ENCODE measurements around the gene ZNF609. TPM values are rescaled to one million over a fixed set of nuclear protein-coding genes. Genes with fewer than 3 reads are reported as not detected.

ZNF609 gene
- total RNA-seq, 1 donor from 2014 or later: 21.7 TPM

DNA sequence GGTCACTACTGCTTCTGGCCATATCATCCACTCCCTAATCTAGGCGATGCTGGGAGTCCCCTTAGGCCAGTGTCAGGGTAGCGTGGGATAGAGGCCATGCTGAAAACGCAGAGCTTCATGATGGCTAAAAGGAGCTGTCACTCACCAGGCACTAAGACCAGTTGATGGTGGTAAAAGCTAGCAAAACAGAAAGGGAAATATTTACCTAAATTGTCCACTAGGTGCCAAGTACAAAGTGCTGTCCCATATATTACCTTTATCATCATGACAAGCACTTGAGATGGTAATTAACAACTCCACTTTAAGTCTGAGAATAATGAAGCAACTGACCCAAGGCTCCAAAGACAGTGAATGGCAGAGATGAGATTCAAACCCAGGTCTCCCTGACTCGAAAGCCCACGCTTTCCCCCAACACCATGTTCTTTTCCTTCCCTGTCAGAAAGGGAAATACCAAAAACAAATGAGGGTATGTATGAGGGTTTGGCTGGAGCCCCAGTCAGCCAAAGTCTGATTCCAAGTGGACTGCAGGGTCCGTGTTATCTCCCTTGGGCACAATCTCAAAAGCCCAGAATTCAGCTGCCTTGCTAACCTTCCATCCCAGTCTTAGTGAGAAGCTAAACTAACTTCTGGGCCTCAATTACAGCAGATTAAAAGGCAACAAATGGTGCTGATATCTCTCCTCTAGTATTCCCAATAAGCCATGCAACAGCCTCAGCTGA lies 230.4 kb downstream of the ZNF609 start:
- DNase-seq (ENCODE audit: low read depth, low spot score): no peak

DNA sequence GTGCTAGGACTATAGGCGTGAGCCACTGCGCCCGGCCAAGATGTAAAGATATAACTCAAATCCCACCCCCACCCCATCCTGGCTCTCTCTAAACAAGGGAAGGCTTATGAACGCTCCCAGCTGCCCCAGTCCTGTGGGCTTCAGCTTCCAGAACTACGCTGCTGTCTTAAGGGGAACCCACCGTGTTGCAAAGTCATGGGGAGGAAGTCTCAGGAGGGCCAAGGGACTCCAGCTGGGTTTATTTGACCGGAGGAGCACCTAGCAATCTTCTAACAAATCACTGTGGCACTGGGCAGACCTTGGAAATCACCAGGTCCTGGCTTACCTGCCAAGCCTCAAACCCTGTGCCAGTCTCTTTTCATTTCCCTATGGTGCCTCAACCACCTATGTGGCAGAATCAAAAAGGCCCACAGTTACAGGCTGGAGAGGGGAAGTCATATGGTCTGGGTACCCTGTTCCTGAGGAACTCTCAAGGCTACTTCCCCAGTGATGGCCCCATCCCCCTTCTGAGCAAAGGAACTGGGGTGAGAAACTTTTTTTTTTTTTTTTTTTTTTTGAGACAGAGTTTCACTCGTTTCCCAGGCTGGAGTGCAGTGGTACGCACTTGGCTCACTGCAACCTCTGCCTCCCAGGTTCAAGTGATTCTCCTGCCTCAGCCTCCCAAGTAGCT lies 231.7 kb downstream of the ZNF609 start:
- DNase-seq (ENCODE audit: low read depth, low spot score): no peak

DNA sequence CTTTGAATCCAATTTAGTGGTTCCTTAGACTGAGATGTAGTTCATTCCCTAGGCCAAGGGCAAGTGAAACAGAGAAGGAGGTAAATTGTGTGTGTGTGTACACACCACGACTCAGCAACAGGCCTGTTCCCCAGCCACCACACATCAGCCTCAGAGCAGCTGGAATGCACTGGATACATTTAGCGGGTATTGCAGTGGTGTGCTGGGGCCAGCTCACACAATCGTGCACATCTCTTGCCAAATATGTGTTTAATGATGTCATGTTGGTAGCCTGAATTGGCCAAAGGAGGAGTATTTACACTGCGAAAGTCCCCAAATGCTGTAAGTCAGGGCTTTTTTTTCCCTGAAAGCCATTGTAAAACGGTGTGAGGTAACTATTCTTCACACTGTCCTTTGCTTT lies 232.8 kb downstream of the ZNF609 start:
- no peak for DNase-seq (ENCODE audit: low read depth, low spot score)

DNA sequence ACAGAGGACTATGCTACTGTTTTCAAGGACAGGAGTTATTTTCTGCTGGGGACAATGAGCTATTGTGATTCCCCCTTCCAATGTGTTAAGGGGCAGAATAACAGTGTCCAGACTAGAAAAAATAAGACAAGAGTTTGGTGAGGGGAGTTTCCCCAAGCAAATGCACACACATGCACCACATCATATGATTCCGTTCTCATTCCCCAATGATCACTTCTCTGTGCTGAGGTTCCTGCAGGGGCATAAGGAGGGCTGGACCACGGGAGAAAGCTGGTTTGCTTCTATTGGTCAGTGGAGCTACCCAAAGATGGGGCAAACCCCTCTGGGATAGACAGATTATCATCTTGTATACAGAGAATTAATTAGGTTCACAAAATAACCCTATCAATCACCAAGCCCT lies 234.4 kb downstream of the ZNF609 start:
- DNase-seq (ENCODE audit: low read depth, low spot score): no peak

DNA sequence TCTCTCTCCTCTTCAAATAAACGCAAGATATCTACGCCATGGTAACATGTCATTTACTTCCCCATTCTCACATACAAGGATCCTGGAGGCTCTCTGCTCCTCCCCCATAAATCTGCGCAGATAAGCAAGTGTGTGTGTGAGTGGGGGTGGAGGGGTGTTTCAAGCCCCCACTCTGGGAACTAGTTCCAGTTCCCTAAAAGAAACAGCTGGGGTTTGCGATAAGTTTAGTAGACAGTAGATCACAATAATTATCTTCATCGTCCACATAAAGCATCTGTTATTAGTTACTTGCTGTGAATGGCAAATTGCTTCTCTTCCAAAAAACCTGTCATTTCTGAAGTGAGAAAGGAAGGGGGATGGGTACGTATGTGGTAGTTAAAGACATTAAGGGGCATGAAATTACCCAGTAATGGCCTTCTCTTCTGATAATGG lies 235.2 kb downstream of the ZNF609 start:
- no peak for DNase-seq (ENCODE audit: low read depth, low spot score)

DNA sequence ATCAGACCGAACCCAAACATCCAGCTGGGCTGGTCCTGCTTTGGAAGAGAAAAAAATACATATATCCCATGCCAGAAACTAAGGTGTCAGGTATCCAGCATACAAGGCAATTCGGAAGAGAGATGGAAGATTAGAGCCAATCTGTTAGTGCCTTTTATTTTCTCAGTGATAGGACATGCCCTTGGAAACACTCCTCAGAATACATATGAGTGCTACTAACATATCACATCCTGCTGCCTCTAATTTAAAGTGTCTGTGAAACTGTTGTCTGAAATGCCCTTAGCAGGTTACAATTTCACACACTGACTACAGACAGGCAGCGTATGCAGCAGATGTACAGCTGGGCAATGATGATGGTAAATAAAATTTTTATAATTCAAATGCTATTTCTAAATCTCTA lies 236.1 kb downstream of the ZNF609 start:
- DNase-seq (ENCODE audit: low read depth, low spot score): no peak

DNA sequence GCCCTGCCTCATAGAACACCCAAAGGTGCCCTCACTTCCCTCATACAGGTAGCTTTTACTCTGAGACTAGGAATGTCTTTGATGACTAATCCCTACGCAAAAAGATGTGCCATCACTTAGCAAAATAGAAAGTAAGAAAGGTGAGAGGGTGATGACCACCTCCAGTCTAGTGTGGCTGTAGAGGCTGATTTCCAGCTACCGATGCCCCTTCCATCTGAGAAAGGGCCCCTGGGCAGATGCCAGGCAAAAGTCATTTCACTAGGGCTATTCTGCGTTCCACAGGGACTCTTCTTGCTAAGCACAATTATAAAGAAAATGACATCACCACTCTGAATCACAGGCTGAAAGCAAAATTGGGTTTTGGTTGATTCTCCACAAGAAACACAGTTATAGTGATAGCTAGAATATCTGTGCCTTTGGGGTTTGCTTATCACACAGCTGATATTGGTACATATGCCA lies 237.6 kb downstream of the ZNF609 start:
- DNase-seq (ENCODE audit: low read depth, low spot score): no peak

DNA sequence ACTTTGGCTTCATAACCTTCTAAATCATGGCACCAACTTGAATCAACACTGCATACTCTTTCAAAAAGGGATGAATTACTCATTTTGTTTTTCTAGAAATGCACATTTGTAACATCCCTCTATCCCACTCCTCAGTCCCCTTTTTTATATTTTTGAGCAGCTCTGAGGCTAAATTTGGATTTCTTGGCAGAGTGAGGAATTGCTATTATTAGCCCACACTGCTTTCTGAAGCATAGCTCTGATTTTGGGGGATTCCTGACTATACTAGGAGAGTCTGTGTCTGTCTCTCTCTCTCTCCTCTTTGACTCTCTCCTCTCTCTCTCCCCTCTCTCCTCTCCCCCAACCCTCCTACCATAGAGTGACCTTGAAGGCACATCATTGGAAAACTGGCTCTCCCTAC lies 238.4 kb downstream of the ZNF609 start:
- DNase-seq (ENCODE audit: low read depth, low spot score): no peak

DNA sequence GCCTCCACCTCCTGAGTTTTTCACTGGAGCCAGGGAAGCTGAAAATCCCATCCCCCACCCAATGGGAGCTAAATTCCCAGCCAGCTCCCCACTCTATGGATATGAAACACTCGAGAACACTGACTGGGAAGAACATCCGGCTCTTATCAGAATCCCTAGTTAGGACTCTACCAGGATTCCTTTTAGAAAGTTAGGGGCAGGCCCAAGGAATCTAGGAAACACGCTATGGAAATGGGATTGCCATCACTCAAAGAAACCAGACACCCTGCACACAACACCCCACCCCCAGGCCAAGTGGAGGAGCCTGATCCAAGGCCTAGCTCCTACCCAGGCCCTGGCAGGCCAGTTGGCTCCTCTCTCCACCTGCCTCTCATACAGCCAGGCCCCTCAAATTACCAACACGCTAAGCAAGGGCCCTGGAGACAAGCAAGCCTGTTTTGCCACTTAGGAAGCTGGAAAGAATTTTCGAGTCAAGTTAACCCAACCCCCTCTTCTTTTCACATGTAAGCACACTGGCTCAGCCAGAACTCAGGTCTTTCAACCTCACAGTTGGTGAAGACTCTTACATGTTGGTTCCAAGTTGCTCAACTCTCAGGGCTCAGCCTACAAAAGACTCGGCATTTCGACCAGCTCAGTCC lies 239.5 kb downstream of the ZNF609 start:
- no peak for DNase-seq (ENCODE audit: low read depth, low spot score)

DNA sequence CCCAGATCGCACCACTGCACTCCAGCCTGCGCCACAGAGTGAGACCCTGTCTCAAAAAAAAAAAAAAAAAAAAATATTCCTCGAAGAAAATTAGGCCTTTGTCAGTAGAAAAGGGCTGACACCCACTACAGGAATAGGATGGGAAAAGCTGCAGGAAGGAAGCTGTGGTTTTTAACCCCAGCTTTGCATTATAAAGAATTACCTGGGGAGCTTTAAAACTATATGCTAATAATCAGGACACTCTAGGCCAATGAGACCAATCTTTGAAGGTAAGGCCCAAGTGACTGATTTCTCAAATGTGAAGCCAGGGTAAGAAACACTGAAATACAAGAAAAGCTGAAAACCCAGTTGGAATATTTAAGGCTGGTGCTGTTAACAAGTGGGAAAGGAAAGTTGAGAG lies 240.7 kb downstream of the ZNF609 start:
- no peak for DNase-seq (ENCODE audit: low read depth, low spot score)

DNA sequence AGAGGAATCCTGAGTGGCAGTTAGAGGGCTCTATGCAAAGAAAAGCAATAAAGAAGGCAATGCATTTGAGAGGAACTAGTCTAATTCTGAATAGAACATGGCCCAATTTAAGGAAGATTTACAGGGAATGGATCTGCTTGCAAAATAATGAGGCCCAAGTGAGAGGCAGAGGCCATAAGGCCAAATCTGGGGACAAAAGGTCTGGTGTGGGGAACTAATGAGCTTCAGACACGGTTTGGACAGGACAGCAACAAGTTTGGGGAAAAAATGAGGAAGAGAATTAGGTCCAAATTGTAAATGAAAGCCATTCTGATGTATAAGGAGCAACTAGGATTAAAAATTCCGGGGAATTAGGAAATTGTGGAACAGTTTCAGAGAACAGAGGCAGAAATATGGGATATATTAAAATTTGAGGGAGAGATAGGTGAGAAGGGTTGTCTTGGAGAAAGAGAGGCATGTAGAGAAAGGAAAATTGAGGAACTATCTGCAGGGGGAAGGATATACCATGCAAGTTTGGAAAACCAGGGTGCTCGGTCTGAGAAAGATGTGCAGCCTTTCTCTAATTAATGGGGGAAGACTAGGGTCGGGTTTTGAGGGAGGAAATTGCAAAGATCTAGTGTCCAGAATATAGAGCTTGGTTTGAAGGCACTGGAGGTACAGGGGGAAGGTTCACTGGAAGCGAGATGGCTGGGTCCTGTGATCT lies 241.3 kb downstream of the ZNF609 start:
- DNase-seq (ENCODE audit: low read depth, low spot score): no peak

DNA sequence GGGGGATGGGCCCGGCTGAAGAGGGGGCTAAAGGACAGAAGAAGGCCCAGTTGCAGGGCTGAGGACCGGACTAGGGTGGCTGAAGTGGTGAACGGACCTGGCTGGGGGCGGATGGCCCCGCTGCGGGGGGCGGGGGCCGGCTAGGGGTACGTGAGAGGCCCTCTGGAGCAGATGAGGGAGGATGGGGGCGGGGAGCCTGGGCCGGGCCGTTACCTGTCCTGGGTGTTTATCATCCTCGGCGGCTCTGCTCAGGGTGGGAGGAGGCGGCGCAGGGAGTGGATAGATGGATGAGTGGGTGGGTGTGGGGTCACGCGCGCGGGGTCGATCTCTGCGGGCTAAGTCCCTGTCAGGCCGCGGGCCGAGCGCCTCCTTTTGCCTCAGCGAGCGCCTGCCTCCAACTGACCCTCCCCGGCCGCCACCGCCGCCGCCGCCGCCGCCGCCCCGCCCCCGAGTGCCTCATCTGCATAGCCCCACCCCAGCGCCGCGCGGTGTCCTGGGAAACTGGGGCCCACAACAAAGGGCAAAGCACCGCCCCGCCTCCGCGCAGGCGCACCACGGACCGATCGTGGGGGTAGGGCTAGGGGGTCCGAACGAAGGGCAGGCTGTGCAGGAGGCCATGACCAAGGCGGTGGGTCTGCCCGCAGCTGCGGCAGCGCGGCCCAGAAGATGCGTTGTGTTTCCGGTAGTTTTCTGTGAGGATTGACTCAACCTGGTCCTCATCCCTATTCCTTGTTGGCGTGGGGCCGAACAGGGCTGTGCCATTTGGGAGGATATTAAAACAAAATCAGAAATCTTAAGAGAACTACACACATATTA lies 242.6 kb downstream of the ZNF609 start:
- peak; percentile 63 for DNase-seq (ENCODE audit: low read depth, low spot score)

DNA sequence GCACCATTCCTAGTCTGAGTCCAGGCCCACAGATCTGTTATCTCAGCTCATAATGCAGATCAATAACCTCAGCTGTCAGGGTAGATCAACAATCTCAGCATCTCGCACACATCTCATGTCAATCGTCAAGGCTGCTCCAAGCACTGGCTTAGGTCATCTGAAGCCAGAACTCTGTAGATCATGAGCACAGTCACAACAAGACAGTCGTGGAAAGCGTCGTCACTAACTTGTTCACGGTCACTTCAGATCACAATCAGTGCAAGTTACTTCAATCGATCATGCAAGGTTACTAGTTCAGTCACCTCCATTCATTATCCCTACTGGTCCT lies 243.2 kb downstream of the ZNF609 start:
- DNase-seq (ENCODE audit: low read depth, low spot score): no peak

DNA sequence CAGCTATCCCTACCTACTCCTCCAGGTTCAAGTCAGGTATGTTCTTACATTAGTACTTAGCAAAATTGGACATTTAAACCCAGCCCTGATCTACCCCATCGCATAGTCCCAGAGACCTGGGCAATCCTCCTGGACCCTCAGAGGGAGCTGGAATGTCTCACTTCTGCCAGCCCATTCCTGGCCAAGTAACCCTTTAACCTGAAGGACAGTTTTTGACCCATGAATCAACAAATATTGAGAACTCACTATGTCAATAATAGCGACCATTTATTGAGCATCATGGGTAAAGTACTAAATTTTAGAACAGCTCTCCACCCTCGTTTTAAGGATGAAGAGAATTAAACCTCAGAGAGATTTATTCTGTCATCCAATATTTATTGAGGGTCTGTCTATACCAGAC lies 244.6 kb downstream of the ZNF609 start:
- DNase-seq (ENCODE audit: low read depth, low spot score): no peak

DNA sequence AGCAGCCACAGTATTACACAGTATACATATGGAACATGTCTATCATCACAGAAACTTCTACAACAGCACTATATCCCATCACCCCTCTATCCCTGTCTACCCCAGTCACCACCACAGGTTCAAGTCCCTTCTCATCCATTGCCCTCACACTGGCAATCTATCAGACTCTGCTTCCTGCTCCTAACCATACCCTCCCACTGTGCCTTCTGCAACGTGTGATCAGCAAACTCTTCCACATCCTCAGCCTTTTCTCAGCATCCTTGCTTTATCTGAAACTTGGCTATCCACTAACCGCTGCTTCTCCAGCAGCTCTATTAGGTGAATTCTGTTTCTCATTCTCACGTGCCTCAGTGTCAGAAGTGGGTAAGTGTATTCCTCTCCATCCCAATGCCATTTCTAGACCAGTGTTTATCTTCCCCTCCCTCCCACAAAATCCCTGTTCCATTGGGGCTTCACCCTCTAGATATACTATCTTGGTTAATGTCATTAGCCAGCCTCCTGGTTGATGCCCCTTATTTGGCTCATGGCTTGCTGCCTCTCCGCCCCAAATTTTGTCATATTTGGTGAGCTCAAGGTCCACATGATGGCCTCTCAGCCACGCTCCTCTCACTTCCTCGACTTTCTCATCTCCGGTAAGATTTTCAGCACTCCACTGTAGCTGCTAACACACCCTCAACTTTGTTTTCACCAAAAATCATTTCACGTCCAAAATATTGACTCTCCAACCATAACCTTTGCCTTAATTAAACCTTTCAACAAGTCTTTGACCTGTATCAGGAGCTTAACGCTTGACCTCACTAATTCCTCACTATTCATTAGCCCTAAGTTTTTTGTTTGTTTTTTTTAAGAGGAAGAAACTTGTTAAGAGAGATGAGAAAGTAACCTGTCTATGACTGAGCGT lies 245.9 kb downstream of the ZNF609 start:
- DNase-seq (ENCODE audit: low read depth, low spot score): no peak

DNA sequence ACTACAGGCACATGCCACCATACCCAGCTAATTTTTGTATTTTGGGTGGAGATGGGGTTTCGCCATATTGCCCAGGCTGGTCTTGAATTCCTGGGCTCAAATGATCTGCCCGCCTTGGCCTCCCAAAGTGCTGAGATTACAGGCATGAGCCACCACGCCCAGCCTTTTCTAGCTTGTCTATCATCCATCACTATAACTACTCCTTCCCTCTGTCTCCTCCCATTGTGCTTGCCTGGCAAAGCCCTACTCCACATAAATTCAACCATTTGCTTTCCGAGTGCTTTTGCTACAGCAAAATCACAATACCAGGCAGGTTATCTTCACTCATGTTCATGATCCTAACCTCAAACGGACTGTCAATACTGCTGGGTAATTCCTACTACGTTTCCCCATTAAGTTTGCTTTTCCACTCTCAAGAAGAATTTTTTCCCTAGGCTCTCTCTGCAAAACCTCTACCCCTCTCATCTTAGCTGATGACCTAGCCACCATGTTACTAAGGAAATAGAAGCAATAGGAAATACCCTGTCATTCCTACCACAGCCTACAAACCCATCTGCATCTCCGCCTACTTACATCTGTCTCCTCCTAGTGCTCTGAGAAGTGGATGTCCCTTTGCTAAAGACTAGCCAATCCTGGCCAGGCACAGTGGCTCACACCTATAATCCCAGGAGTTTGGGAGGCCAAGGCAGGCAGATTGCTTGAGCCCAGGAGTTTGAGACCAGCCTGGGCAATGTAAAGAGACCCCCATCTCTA lies 250.5 kb downstream of the ZNF609 start:
- no peak for DNase-seq (ENCODE audit: low read depth, low spot score)

DNA sequence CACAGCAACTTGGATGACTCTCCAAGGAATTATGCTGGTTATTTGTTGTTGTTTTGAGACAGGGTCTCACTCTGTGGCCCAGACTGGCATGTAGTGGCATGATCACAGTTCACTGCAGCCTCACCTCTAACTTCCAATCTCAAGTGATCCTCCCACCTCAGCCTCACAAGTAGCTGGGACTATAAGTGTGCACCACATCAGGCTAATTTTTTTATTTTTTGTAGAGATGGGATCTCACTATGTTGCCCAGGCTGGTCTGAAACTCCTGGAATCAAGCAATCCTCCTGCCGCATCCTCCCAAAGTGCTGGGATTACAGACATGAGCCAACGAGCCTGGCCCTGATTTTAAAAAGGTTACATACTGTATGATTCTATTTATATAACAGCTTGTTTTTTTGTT lies 252.0 kb downstream of the ZNF609 start:
- no peak for DNase-seq (ENCODE audit: low read depth, low spot score)

DNA sequence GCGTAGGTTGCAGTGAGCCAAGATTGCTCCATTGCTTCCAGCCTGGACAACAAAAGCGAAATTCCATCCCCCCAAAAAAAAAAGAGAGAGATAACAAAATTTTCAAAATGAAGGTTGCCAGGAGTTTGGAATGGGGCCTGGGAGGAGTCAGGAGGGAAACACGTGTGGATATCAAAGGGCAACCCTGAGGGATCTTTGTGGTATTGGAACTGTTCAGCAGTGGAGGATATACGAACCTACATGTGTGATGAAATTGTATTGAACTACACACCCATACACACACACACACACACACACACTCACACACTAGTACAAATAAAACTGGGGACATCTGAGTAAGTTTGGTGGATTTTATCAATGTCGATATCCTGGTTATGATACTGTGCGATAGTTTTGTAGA lies 253.2 kb downstream of the ZNF609 start:
- no peak for DNase-seq (ENCODE audit: low read depth, low spot score)

DNA sequence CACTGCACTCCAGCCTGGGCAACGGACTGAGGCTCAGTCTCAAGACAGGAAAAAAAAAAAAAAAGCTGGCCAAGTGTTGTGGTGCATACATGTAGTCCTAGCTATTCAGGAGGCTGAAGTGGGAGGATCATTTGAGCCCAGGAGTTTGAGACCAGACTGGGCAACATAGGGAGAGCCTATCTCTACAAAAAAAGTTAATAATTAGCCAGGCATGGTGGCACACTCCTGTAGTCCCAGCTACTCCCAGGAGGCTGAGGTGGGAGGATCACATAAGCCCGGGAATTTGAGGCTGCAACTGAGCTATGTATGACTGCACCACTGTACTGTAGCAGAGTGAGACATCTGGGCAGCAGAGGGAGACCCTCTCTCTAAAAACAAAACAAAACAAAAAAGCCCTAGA lies 256.1 kb downstream of the ZNF609 start:
- DNase-seq (ENCODE audit: low read depth, low spot score): no peak

DNA sequence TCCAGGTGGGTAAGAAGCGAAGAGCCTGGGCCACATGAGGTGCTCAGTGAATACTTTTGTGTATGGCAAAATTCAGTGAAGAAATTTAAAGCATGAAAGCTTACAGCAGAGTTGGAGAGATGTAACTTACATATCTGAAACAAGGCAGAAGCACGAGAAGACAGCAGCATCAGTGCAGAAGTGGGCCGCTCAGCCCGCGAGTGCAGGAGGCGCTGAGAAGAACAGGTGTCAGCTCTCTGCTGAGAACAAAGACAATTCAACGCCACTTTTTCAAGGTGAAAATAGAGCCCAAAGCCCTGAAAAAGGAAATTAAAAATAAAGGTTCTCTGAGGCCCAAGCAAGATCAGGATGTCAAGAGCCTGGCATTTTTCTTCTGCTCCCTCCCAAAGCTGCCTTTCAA lies 256.8 kb downstream of the ZNF609 start:
- DNase-seq (ENCODE audit: low read depth, low spot score): no peak
